HG03060 (cell line): ENCODE results near the gene ANKS1A.
"Not testable (repeated sequence)": the region's sequence is repeated elsewhere in the genome, so short reads cannot be mapped to it uniquely, and the experiment has no call there.

Experiments used
- ATAC-seq: cut with Tn5 transposase; IDR thresholded peaks from one replicate; pipeline ENCODE4 v1.9.1; 2021; ENCODE audit warnings: low read depth, moderate number of reproducible peaks; ENCODE audit not compliant: unreplicated experiment

The ANKS1A gene

GRCh38 chr6:34984416-34984815 lies 95.4 kb downstream of the ANKS1A start:
- ATAC-seq: no peak

GRCh38 chr6:34985236-34985635 lies 96.2 kb downstream of the ANKS1A start:
- ATAC-seq: no peak

GRCh38 chr6:34986845-34987246 lies 97.8 kb downstream of the ANKS1A start:
- no peak for ATAC-seq

GRCh38 chr6:34987506-34987905 lies 98.5 kb downstream of the ANKS1A start:
- ATAC-seq: no peak

GRCh38 chr6:34990971-34991560 lies 102.0 kb downstream of the ANKS1A start:
- no peak for ATAC-seq

- ATAC-seq: no peak
These were observed 103.3 kb downstream of the ANKS1A start for GRCh38 chr6:34992376-34992775.

GRCh38 chr6:34993213-34993612 lies 104.2 kb downstream of the ANKS1A start:
- no peak for ATAC-seq

- no peak for ATAC-seq
These were observed 105.6 kb downstream of the ANKS1A start for GRCh38 chr6:34994693-34995092.

GRCh38 chr6:34998417-34998816 lies 109.4 kb downstream of the ANKS1A start:
- not testable (repeated sequence) for ATAC-seq

GRCh38 chr6:34999153-34999552 lies 110.1 kb downstream of the ANKS1A start:
- not testable (repeated sequence) for ATAC-seq

GRCh38 chr6:34999962-35000361 lies 110.9 kb downstream of the ANKS1A start:
- ATAC-seq: not testable (repeated sequence)

GRCh38 chr6:35001349-35001748 lies 112.3 kb downstream of the ANKS1A start:
- not testable (repeated sequence) for ATAC-seq

GRCh38 chr6:35003886-35004530 lies 115.0 kb downstream of the ANKS1A start:
- not testable (repeated sequence) for ATAC-seq

GRCh38 chr6:35007016-35007415 lies 118.0 kb downstream of the ANKS1A start:
- ATAC-seq: no peak

GRCh38 chr6:35008858-35009257 lies 119.8 kb downstream of the ANKS1A start:
- ATAC-seq: no peak

- ATAC-seq: no peak
These were observed 122.3 kb downstream of the ANKS1A start for GRCh38 chr6:35011096-35012041.

- ATAC-seq: no peak
These were observed 124.6 kb downstream of the ANKS1A start for GRCh38 chr6:35013701-35014100.

- ATAC-seq: no peak
These were observed 125.3 kb downstream of the ANKS1A start for GRCh38 chr6:35014341-35014740.

- ATAC-seq: no peak
These were observed 125.7 kb downstream of the ANKS1A start for GRCh38 chr6:35014786-35015185.

GRCh38 chr6:35015476-35015875 lies 126.4 kb downstream of the ANKS1A start:
- ATAC-seq: no peak

GRCh38 chr6:35015996-35016395 lies 126.9 kb downstream of the ANKS1A start:
- ATAC-seq: no peak
